HCT116 (cell line): Measurements from ENCODE around the gene EFNB2.

ENCODE experiments used
- ATF3 ChIP-seq: IDR thresholded peaks from 2 replicates; pipeline ENCODE4 v1.6.1; 2012
- CEBPB ChIP-seq: IDR thresholded peaks from 2 replicates; pipeline ENCODE4 v1.6.1; 2012; ENCODE audit warnings: low read depth
- CTCF ChIP-seq, 3 experiments: fragments of 200-600 bp in 1 of 3; sonication (generic) in 1 of 3; IDR thresholded peaks in 2 of 3; conservative IDR thresholded peaks in 1 of 3; 2 replicates each; pipeline ENCODE4 v1.5.1; 2012 to 2017; ENCODE audit warnings: low read depth in 2 of 3, low read length in 2 of 3, antibody characterized with exemption in 1 of 3, borderline replicate concordance in 1 of 3, control low read depth in 1 of 3, mild to moderate bottlenecking in 1 of 3, mixed read lengths in 1 of 3, mixed run types in 1 of 3, moderate library complexity in 1 of 3; ENCODE audit not compliant: insufficient read depth in 1 of 3
- ELF1 ChIP-seq: IDR thresholded peaks from 2 replicates; pipeline ENCODE4 v1.6.1; 2012; ENCODE audit warnings: low read depth, borderline replicate concordance
- EZH2 ChIP-seq: fragments of 200-600 bp; sonication (generic); IDR thresholded peaks from 2 replicates; pipeline ENCODE4 v1.6.1; 2017; ENCODE audit warnings: antibody characterized with exemption, mixed run types
- EZH2phosphoT487 ChIP-seq: fragments of 200-600 bp; IDR thresholded peaks from 2 replicates; pipeline ENCODE4 v1.6.1; 2018; ENCODE audit warnings: antibody characterized with exemption, borderline replicate concordance
- JUND ChIP-seq: IDR thresholded peaks from 2 replicates; pipeline ENCODE4 v1.6.1; 2012
- POLR2A ChIP-seq: IDR thresholded peaks from 2 replicates; pipeline ENCODE4 v1.7.0; 2011; ENCODE audit warnings: borderline replicate concordance; ENCODE audit not compliant: insufficient read depth, insufficient read length; ENCODE audit errors: extremely low read depth
- POLR2AphosphoS5 ChIP-seq: IDR thresholded peaks from 2 replicates; pipeline ENCODE4 v1.6.1; 2011; ENCODE audit warnings: mild to moderate bottlenecking, low read depth, low read length, moderate library complexity
- RAD21 ChIP-seq: IDR thresholded peaks from 2 replicates; pipeline ENCODE4 v1.6.1; 2012; ENCODE audit warnings: low read depth, mild to moderate bottlenecking
- SIN3A ChIP-seq: IDR thresholded peaks from 2 replicates; pipeline ENCODE4 v1.6.1; 2012; ENCODE audit warnings: low read depth
- SP1 ChIP-seq: IDR thresholded peaks from 2 replicates; pipeline ENCODE4 v1.6.1; 2012; ENCODE audit warnings: low read depth
- SRF ChIP-seq: IDR thresholded peaks from 2 replicates; pipeline ENCODE4 v1.6.1; 2012; ENCODE audit warnings: low read depth
- ZNF274 ChIP-seq: fragments of 200-500 bp; sonication (Bioruptor generic); IDR thresholded peaks from 2 replicates; pipeline ENCODE4 v1.6.1; 2014; ENCODE audit warnings: mild to moderate bottlenecking, low read depth, low read length, inconsistent platforms

- TF ChIP-seq ELF1 (no peak), EZH2phosphoT487 (no peak), CTCF (IDR thresholded peaks at IDR 0.05 in 2 of 3, conservative IDR thresholded peaks at IDR 0.05 in 1 of 3; ENCODE audit: borderline replicate concordance in 1 of 3, insufficient read depth in 1 of 3, low read depth in 2 of 3, low read length in 2 of 3) (no peak), RAD21 (no peak), ATF3 (no peak), SIN3A (no peak), JUND (no peak), EZH2 (no peak), SP1 (no peak), POLR2A (no peak), POLR2AphosphoS5 (no peak), ZNF274 (no peak), CEBPB (no peak), SRF (no peak)
These were observed 60.5 kb downstream of the EFNB2 start for GRCh38 chr13:106474912-106475311.
